GM12878 (cell line): ENCODE measurements around the gene TUBB4B. TPM values are rescaled to one million over a fixed set of nuclear protein-coding genes. Genes with fewer than 3 reads are reported as not detected.

Experiments used
- ATAC-seq: fragments of 200-7000 bp; cut with Tn5 transposase; 3 replicates; pipeline ENCODE4 v1.9.1; 2020; ENCODE audit warnings: mild to moderate bottlenecking, moderate library complexity
- BruUV-seq: library from RNA; stranded (reverse); fragments of 400-500 nt; replicated peaks from 2 replicates; lab custom pipeline; 2021; lab: Mats Ljungman, UMichigan
- CTCF ChIA-PET: fragments of 300-600 bp; sonication (Branson Sonifier 250); formaldehyde crosslinking; extraction: SDS; loops from one replicate; lab custom pipeline; 2021; ENCODE audit warnings: inconsistent platforms; lab: Yijun Ruan, JAX
- POLR2A ChIA-PET: fragments of 350-600 bp; formaldehyde crosslinking; extraction: SDS; loops from one replicate; lab custom pipeline; 2021; ENCODE audit warnings: inconsistent platforms; lab: Charles Lee
- RAD21 ChIA-PET: fragments of 300-600 bp; sonication (Branson Sonifier 250); formaldehyde crosslinking; loops from one replicate; lab custom pipeline; 2023; ENCODE audit warnings: antibody characterized with exemption; ENCODE audit not compliant: unreplicated experiment; lab: Charles Lee
- SMC1A ChIA-PET: fragments of 300-600 bp; sonication (Branson Sonifier 250); formaldehyde crosslinking; loops from one replicate; lab custom pipeline; 2023; ENCODE audit not compliant: unreplicated experiment, uncharacterized antibody; lab: Charles Lee
- DNase-seq: peaks from one replicate; pipeline ENCODE4 v3.0.0-alpha.2; 2011; ENCODE audit warnings: low read depth, low spot score
- FAIRE-seq: peaks from 3 replicates; lab custom pipeline; 2011; peaks lifted over from hg19 to GRCh38; lab: Jason Lieb, UNC
- H2AFZ ChIP-seq: 2 replicates; pipeline ENCODE4 v1.6.0; 2011; ENCODE audit warnings: low read depth, low read length, control low read depth; ENCODE audit not compliant: control insufficient read depth
- H3K27ac ChIP-seq: 2 replicates; pipeline ENCODE4 v1.5.1; 2011; ENCODE audit warnings: control low read depth; ENCODE audit not compliant: control insufficient read depth, insufficient read depth
- H3K27me3 ChIP-seq, 2 experiments: replicated peaks in 1 of 2; 2 replicates each; pipeline versions ENCODE4 v1.6.0 to v1.6.1; 2011; ENCODE audit warnings: low read length in 1 of 2; ENCODE audit not compliant: control insufficient read depth in 2 of 2, insufficient read depth in 2 of 2
- H3K36me3 ChIP-seq, 2 experiments: 2 replicates each; pipeline ENCODE4 v1.5.1; 2011; ENCODE audit warnings: low read length in 1 of 2; ENCODE audit not compliant: control insufficient read depth in 2 of 2, insufficient read depth in 2 of 2
- H3K4me1 ChIP-seq: 2 replicates; pipeline ENCODE4 v1.6.1; 2011; ENCODE audit warnings: mild to moderate bottlenecking, low read length, moderate library complexity, mixed read lengths; ENCODE audit not compliant: control insufficient read depth, insufficient read depth
- H3K4me2 ChIP-seq: 2 replicates; pipeline ENCODE4 v1.6.0; 2011; ENCODE audit warnings: control low read depth; ENCODE audit not compliant: control insufficient read depth, insufficient read depth
- H3K4me3 ChIP-seq: fragments of 200-600 bp; sonication (generic); 2 replicates; pipeline ENCODE4 v1.5.1; 2016
- H3K79me2 ChIP-seq: 2 replicates; pipeline ENCODE4 v1.6.0; 2011; ENCODE audit warnings: low read length; ENCODE audit not compliant: control insufficient read depth, insufficient read depth
- H3K9ac ChIP-seq: 2 replicates; pipeline ENCODE4 v1.8.0; 2011; ENCODE audit warnings: low read length, control low read depth, mixed read lengths; ENCODE audit not compliant: control insufficient read depth, insufficient read depth
- H3K9me3 ChIP-seq: replicated peaks from 3 replicates; pipeline ENCODE4 v1.5.1; 2011; ENCODE audit warnings: mild to moderate bottlenecking, low read length; ENCODE audit not compliant: control insufficient read depth, insufficient read depth
- H4K20me1 ChIP-seq: 2 replicates; pipeline ENCODE4 v1.6.0; 2011; ENCODE audit not compliant: control insufficient read depth, insufficient read depth
- ATF3 ChIP-seq: IDR thresholded peaks from 2 replicates; pipeline ENCODE4 v1.6.1; 2011; ENCODE audit warnings: low read depth, mild to moderate bottlenecking, low read length, moderate library complexity, borderline replicate concordance; ENCODE audit errors: extremely low read depth
- BMI1 ChIP-seq: fragments of 450-650 bp; IDR thresholded peaks from 2 replicates; pipeline ENCODE4 v1.6.1; 2016; ENCODE audit warnings: mild to moderate bottlenecking, moderate library complexity, borderline replicate concordance
- CEBPB ChIP-seq, 2 experiments: fragments of 150-350 bp in 1 of 2; IDR thresholded peaks; 2 replicates each; pipeline ENCODE4 v1.6.1; 2012 to 2014; ENCODE audit warnings: low read depth in 2 of 2, low read length in 2 of 2, borderline replicate concordance in 1 of 2, inconsistent platforms in 1 of 2
- ETV6 ChIP-seq, 2 experiments: fragments of 450-650 bp in 1 of 2; IDR thresholded peaks in 1 of 2; conservative IDR thresholded peaks in 1 of 2; 2 replicates each; pipeline ENCODE4 v1.6.1; 2014; ENCODE audit warnings: antibody characterized with exemption in 1 of 2, borderline replicate concordance in 1 of 2, low read depth in 1 of 2, mild to moderate bottlenecking in 1 of 2, moderate library complexity in 1 of 2
- RAD21 ChIP-seq: IDR thresholded peaks from 2 replicates; pipeline ENCODE4 v1.6.1; 2011; ENCODE audit warnings: mild to moderate bottlenecking, low read depth, low read length, moderate library complexity; ENCODE audit not compliant: insufficient read depth
- WGBS: methylation state at CpG from one replicate; pipeline ENCODE4 v1.1.6; 2016; ENCODE audit warnings: low lambda C conversion rate; ENCODE audit not compliant: insufficient replicate concordance, insufficient coverage; ENCODE audit errors: missing lambda C conversion rate; 5-methylcytosine and 5-hydroxymethylcytosine counted together
- in situ Hi-C: fragments of 300-500 bp; cut with MboI; formaldehyde crosslinking; loops from 9 replicates; pipeline ENCODE4 v1.14.3; 2018; ENCODE audit warnings: mixed read lengths
- intact Hi-C: fragments of 100-400 bp; cut with micrococcal nuclease; formaldehyde crosslinking; loops from one replicate; pipeline ENCODE4 v1.14.2; 2022; ENCODE audit not compliant: unreplicated experiment
- polyA plus RNA-seq, 11 experiments: library from polyadenylated mRNA; depleted of rRNA in 4 of 11; unstranded in 6 of 11; stranded (reverse) in 5 of 11; fragments of >200 nt; fragmentation: Nextera tagmentation in 4 of 11; fragmentation: Illumina TruSeq in 1 of 11; extraction: Ambion mirVana in 4 of 11; extraction: Trizol in 1 of 11; gene quantifications; 1 replicate in 1 of 11; 2 replicates in 10 of 11; pipeline versions ENCODE4 v1.2.1 to v1.2.3, GENCODE V29; 2011 to 2016; ENCODE audit warnings: inconsistent platforms in 2 of 11, missing spikeins in 2 of 11, low read depth in 1 of 11
- total RNA-seq, 4 experiments: library from RNA; depleted of rRNA in 3 of 4; stranded (reverse); fragments of >200 nt in 3 of 4; fragmentation: Illumina TruSeq in 1 of 4; extraction: Trizol in 1 of 4; gene quantifications; 2 replicates each; pipeline versions ENCODE4 v1.2.1 to v1.2.3, GENCODE V29; 2013 to 2021

The TUBB4B gene
- total and polyA plus RNA-seq, 10 of the 15 experiments (the other 5 are each of a cell fraction or from before 2014, with no cell fraction given), result 23.0 to 532 (median 254) TPM

GRCh38 chr9:137225699-137226331, 15.3 kb upstream of the TUBB4B start:
- H2AFZ ChIP-seq, result no peak overlapping the region
- H3K9me3 ChIP-seq, result no peaks in the 10 kb centered on the region
- intact Hi-C loops, result loop anchor here (10.0 kb wide), 1 partner anchor 181 kb away; the partner anchor contains the start of gene NPDC1
- ChIA-PET SMC1A (interaction anchor here (0.6 to 3.3 kb wide), 4 partner anchors 11 to 108 kb away, joined by 3 to 11 read pairs (median 4); no protein-coding TSS in a partner anchor), POLR2A (interaction anchor here (1.0 to 5.5 kb wide), 4 partner anchors 15 to 108 kb away, joined by 3 to 68 read pairs (median 3); partner anchors contain the start of genes NDOR1, TMEM203, TPRN and TUBB4B), CTCF (interaction anchor here (0.8 to 6.4 kb wide), 11 partner anchors 12 to 197 kb away, joined by 3 to 52 read pairs (median 7); partner anchors contain the start of genes SAPCD2 and TUBB4B), RAD21 (interaction anchor here (0.8 to 1.9 kb wide), 4 partner anchors 29 to 179 kb away, joined by 3 to 10 read pairs (median 3); no protein-coding TSS in a partner anchor)
- DNase-seq (no peak), ATAC-seq (no peak), FAIRE-seq (no peak)
- H3K4me3 ChIP-seq, result no peak overlapping the region
- in situ Hi-C loops, result loop anchor here (5.0 kb wide), 1 partner anchor 104 kb away; no protein-coding TSS in a partner anchor
- WGBS, result 76% methylated on average over 21 of the region's 21 CpGs
- H3K36me3 ChIP-seq, result no peaks in the 10 kb centered on the region
- H3K4me2 ChIP-seq, result no peak overlapping the region
- no peaks in the 10 kb centered on the region for H4K20me1 ChIP-seq
- no TSS peak for BruUV-seq
- no peak overlapping the region for H3K9ac ChIP-seq
- TF ChIP-seq ATF3 (no peak), RAD21 (no peak), CEBPB (IDR thresholded peaks at IDR 0.05; ENCODE audit: borderline replicate concordance in 1 of 2, low read depth in 2 of 2, low read length in 2 of 2) (no peak), BMI1 (no peak), ETV6 (conservative IDR thresholded peaks at IDR 0.05 in 1 of 2, IDR thresholded peaks at IDR 0.05 in 1 of 2; ENCODE audit: borderline replicate concordance in 1 of 2, low read depth in 1 of 2) (no peak)
- H3K27me3 ChIP-seq, result no peaks in the 10 kb centered on the region
- peaks cover 16% of the 10 kb centered on the region for H3K4me1 ChIP-seq
- H3K79me2 ChIP-seq, result no peaks in the 10 kb centered on the region
- H3K27ac ChIP-seq, result no peak overlapping the region
